Epithelial cell of proximal tubule (primary cell): ENCODE measurements around the gene ARHGEF19. TPM values are rescaled to one million over a fixed set of nuclear protein-coding genes. Genes with fewer than 3 reads are reported as not detected.

Experiments
- DNase-seq: peaks from one replicate; pipeline ENCODE4 v3.0.0-alpha.2; 2011; ENCODE audit warnings: low read depth
- H3K4me3 ChIP-seq: 2 replicates; pipeline ENCODE4 v1.5.1; 2011; ENCODE audit warnings: low read depth, mild to moderate bottlenecking, low read length
- CTCF ChIP-seq: conservative IDR thresholded peaks from 2 replicates; pipeline ENCODE4 v1.5.1; 2012; ENCODE audit warnings: low read depth, mild to moderate bottlenecking, low read length
- total RNA-seq: library from RNA; depleted of rRNA; stranded (reverse); fragments of >200 nt; gene quantifications from 2 replicates; pipeline ENCODE4 v1.2.3, GENCODE V29; 2015

ARHGEF19 gene
- total RNA-seq, 1 donor from 2014 or later: 14.3 TPM

DNA sequence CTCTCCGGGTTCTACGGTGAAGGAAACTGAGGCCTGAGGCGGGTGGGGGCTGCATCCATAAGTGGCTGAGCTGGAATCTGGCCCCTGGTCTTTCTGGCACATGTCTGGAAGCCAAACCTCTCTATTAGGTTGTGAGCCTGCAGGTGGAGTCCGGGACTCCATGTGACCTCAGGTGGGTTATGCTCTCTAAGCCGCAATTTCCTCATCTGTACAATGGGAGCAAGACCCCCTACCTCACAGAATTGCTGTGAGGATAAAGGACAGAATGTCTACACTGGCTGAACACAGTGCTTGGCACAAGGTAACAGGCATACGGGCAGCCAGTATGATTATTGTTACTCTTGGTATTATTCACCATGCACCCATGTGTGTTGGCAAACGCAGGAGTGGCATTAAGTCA is 63.3 kb downstream of the ARHGEF19 start:
- no peak for DNase-seq
- no peak overlapping the region for H3K4me3 ChIP-seq
- no peak for TF ChIP-seq CTCF

DNA sequence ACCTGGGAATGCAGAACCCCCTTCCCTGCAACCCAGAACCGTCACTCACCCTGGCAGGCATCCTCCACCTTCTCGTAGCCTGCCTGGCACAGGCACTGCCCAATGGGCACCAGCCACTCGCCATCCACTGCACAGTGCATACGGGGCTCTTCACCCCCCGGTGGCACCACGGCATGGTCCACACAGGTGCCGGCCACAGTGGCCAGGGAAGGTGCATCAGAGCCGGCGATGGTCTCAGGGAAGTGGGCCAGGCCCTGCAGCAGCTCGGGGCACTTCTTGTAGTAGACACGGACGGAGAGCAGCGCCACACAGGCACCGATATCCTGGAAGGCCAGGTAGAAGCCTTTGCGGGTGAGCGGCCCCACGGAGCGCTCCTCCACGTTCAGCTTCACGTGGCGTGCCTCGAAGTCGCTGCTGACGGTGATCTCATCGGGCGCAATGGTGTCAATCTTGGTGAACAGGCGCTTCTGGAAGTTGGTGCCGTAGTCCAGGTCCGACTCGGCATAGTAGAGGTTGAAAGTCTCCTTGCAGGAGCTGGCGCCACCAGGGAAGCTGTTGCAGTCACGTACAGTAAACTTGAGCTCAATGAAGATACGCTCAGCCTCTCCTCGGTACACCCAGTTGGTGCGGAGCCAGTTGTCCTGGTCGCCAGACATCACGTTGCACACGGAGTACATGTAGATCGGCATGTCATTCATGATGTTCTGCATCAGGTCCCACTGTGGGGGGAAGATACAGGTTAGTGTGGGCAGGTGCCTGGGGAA is 63.9 kb downstream of the ARHGEF19 start:
- TF ChIP-seq CTCF: no peak
- H3K4me3 ChIP-seq: no peak overlapping the region
- DNase-seq: no peak

Other genes starting within 250 kb of the ARHGEF19 start
- 22.5 and 23.6 TPM in 2 replicates for gene ZBTB17, start 236.6 kb downstream of the ARHGEF19 start, total RNA-seq
- gene SRARP, start 208.4 kb downstream of the ARHGEF19 start, total RNA-seq: not detected in 2 replicates
- gene HSPB7, start 194.6 kb downstream of the ARHGEF19 start, total RNA-seq: not detected in 2 replicates
- 0.14 TPM in 1 of 2 replicates, not detected in the other for gene CLCNKA, start 190.6 kb downstream of the ARHGEF19 start, total RNA-seq
- 0.98 TPM in 1 of 2 replicates, not detected in the other for gene CLCNKB, start 168.9 kb downstream of the ARHGEF19 start, total RNA-seq
- 0.46 TPM in 1 of 2 replicates, not detected in the other for gene FAM131C, start 139.0 kb downstream of the ARHGEF19 start, total RNA-seq
- gene EPHA2, start 56.6 kb downstream of the ARHGEF19 start, total RNA-seq: 112 and 131 TPM in 2 replicates
- 2.5 and 2.8 TPM in 2 replicates for gene CPLANE2, start 24.5 kb upstream of the ARHGEF19 start, total RNA-seq
- gene FBXO42, start 139.8 kb upstream of the ARHGEF19 start, total RNA-seq: 5.8 and 11.9 TPM in 2 replicates
- 82.6 and 111 TPM in 2 replicates for gene SZRD1, start 154.6 kb upstream of the ARHGEF19 start, total RNA-seq
- not detected in 2 replicates for gene SPATA21, start 224.8 kb upstream of the ARHGEF19 start, total RNA-seq
- gene NECAP2, start 228.1 kb upstream of the ARHGEF19 start, total RNA-seq: 118 and 131 TPM in 2 replicates